Testis (tissue), 3 donors: ENCODE data around the gene RHOB. TPM values are rescaled to one million over a fixed set of nuclear protein-coding genes. Genes with fewer than 3 reads are reported as not detected.

Source experiments
- DNase-seq: peaks from one replicate; pipeline ENCODE4 v3.0.0-alpha.2; 2019
- H3K27ac ChIP-seq, 2 donors: fragments of 200-600 bp; sonication (generic); one replicate each; pipeline ENCODE4 v1.5.1; 2019
- H3K27me3 ChIP-seq: fragments of 200-600 bp; sonication (generic); one replicate; pipeline ENCODE4 v1.5.1; 2019
- H3K36me3 ChIP-seq: fragments of 200-600 bp; sonication (generic); one replicate; pipeline ENCODE4 v1.5.1; 2017; ENCODE audit warnings: low read depth; ENCODE audit errors: missing control alignments
- H3K4me1 ChIP-seq: fragments of 200-600 bp; sonication (generic); one replicate; pipeline ENCODE4 v1.5.1; 2019
- H3K4me3 ChIP-seq, 2 donors: fragments of 200-600 bp; sonication (generic); one replicate each; pipeline ENCODE4 v1.5.1; 2017 to 2019
- H3K9me3 ChIP-seq: fragments of 200-600 bp; sonication (generic); one replicate; pipeline ENCODE4 v1.5.1; 2017
- POLR2A ChIP-seq: fragments of 450-650 bp; IDR thresholded peaks from one replicate; pipeline ENCODE4 v1.6.1; 2017; ENCODE audit warnings: antibody characterized with exemption, mild to moderate bottlenecking, moderate library complexity
- WGBS, 2 donors: methylation state at CpG; one replicate each; pipeline ENCODE4 v1.1.5; 2018; 5-methylcytosine and 5-hydroxymethylcytosine counted together
- intact Hi-C: fragments of 100-400 bp; cut with DNase I; formaldehyde crosslinking; loops from one replicate; pipeline ENCODE4 v1.15.1; 2023; ENCODE audit warnings: low total_unique reads
- polyA plus RNA-seq: library from polyadenylated mRNA; stranded (reverse); fragments of 350-450 nt; fragmentation: Illumina TruSeq; extraction: RNeasy Lipid Tissue Mini Kit (QIAGEN cat#74804); gene quantifications from one replicate; pipeline ENCODE4 v1.2.3, GENCODE V29; 2014; ENCODE audit warnings: low read depth, low replicate concordance; ENCODE audit not compliant: insufficient read depth
- total RNA-seq, 2 donors: library from RNA; depleted of rRNA; stranded (reverse); fragments of >200 nt; gene quantifications; one replicate each; pipeline ENCODE4 v1.2.3, GENCODE V29; 2016
- TF ChIP-seq, protein P1 (sequence below), 3 experiments: fragments of 450-650 bp in 2 of 3; fragments of 200-600 bp in 1 of 3; sonication (generic) in 1 of 3; IDR thresholded peaks; one replicate each; pipeline ENCODE4 v1.5.1; 2016 to 2019; ENCODE audit warnings: antibody characterized with exemption in 3 of 3, mild to moderate bottlenecking in 2 of 3, moderate library complexity in 1 of 3

The RHOB gene
- total and polyA plus RNA-seq, 3 donors from 2014 or later = 86.3 to 244 (median 186) TPM

GRCh38 chr2:20451761-20452499 lies 5.1 kb downstream of the RHOB start:
- no peaks in the 10 kb centered on the region for H3K9me3 ChIP-seq
- H3K27ac ChIP-seq = peak overlapping the region in 1 of 2 donors; percentile 99
- H3K36me3 ChIP-seq = no peaks in the 10 kb centered on the region
- DNase-seq = no peak
- no peaks in the 10 kb centered on the region for H3K27me3 ChIP-seq
- TF ChIP-seq, protein P1, sequence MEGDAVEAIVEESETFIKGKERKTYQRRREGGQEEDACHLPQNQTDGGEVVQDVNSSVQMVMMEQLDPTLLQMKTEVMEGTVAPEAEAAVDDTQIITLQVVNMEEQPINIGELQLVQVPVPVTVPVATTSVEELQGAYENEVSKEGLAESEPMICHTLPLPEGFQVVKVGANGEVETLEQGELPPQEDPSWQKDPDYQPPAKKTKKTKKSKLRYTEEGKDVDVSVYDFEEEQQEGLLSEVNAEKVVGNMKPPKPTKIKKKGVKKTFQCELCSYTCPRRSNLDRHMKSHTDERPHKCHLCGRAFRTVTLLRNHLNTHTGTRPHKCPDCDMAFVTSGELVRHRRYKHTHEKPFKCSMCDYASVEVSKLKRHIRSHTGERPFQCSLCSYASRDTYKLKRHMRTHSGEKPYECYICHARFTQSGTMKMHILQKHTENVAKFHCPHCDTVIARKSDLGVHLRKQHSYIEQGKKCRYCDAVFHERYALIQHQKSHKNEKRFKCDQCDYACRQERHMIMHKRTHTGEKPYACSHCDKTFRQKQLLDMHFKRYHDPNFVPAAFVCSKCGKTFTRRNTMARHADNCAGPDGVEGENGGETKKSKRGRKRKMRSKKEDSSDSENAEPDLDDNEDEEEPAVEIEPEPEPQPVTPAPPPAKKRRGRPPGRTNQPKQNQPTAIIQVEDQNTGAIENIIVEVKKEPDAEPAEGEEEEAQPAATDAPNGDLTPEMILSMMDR (IDR thresholded peaks at IDR 0.05) = no peak
- peaks cover 8% of the 10 kb centered on the region for H3K4me1 ChIP-seq
- H3K4me3 ChIP-seq = no peak overlapping the region
- 87 to 89% methylated on average over 7 of the region's 7 CpGs for WGBS, 2 donors
- intact Hi-C loops = no loop called here

DNA sequence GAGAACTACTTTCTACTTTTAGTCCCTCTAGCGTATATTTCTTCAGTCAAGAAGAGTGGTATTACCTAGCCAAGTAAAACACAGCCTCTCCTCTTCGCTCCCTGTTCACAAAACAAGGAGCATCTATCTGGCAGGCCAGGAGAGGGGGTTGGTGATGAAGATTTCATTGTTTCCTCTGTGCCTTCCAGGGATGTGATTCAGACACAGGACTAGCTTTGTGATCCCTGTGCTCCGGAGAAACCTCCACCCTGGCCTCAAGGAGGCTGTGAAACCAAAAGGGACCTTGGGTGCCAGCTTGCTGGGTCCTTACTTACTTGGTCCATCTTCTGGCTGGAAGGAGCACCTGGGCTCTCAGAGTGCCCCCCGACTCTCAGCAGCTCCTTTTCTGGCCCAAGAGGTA lies 5.7 kb downstream of the RHOB start:
- 54 to 83% methylated on average over 3 to 4 of the region's 4 CpGs for WGBS, 2 donors
- H3K36me3 ChIP-seq = no peaks in the 10 kb centered on the region
- TF ChIP-seq, protein P1 (IDR thresholded peaks at IDR 0.05) = peak in 1 of 3 experiments; percentile 35
- TF ChIP-seq POLR2A = no peak
- DNase-seq = peak; percentile 43
- intact Hi-C loops = no loop called here
- no peak overlapping the region for H3K27ac ChIP-seq
- no peak overlapping the region for H3K4me3 ChIP-seq
- no peaks in the 10 kb centered on the region for H3K9me3 ChIP-seq
- H3K4me1 ChIP-seq = peaks cover 8% of the 10 kb centered on the region
- no peaks in the 10 kb centered on the region for H3K27me3 ChIP-seq

GRCh38 chr2:20453087-20453486 lies 6.2 kb downstream of the RHOB start:
- Histone ChIP-seq H3K27ac (no peak overlapping the region), H3K36me3 (no peaks in the 10 kb centered on the region), H3K4me1 (peaks cover 8% of the 10 kb centered on the region), H3K9me3 (no peaks in the 10 kb centered on the region), H3K4me3 (no peak overlapping the region), H3K27me3 (no peaks in the 10 kb centered on the region)
- intact Hi-C loops = no loop called here
- no peak for DNase-seq
- 88 to 98% methylated on average over 3 of the region's 3 CpGs for WGBS, 2 donors
- TF ChIP-seq, protein P1 (IDR thresholded peaks at IDR 0.05) = no peak
- TF ChIP-seq POLR2A = no peak

DNA sequence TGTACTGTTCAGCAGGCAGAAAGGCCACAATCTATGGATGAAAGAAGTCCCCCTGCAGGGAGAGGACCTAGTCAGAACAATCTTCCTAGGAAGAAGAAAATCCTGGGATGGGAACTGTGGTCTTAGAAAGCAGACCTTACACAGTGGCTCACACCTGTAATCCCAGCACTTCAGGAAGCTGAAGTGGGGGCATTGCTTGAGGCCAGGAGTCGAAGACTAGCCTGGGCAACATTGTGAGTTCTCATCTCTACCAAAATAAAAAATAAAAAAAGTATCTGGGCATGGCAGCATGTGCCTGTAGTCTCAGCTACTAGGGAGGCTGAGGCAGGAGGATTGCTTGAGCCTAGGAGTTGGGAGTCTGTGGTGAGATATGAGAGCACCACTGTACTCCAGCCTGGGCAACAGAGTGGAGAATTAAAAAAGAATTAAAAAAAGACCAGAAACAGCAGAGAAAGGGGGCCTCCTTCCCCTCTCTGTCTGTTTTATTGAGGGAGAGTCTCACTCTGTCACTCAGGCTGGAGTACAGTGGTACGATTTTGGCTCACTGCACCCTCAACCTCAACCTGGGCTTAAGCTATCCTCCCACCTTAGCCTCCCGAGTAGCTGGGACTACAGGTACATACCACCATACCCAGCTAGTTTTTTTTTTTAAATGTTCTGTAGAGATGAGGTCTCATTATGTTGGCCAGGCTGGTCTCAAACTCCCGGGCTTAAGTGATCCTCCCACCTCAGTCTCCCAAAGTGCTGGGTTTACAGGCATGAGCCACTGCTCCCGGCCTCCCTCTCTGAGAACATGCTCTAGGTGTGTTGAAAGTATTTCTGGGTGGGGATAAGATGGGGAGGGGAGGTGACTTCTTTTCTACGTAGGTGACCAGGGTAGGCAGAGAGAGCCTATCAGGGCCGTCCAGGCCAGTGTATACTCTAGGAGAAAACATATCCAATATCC lies 7.4 kb downstream of the RHOB start:
- peaks cover 8% of the 10 kb centered on the region for H3K4me1 ChIP-seq
- no peaks in the 10 kb centered on the region for H3K27me3 ChIP-seq
- no peak for DNase-seq
- intact Hi-C loops = no loop called here
- H3K4me3 ChIP-seq = no peak overlapping the region
- no peaks in the 10 kb centered on the region for H3K9me3 ChIP-seq
- no peaks in the 10 kb centered on the region for H3K36me3 ChIP-seq
- no peak overlapping the region for H3K27ac ChIP-seq
- TF ChIP-seq POLR2A = no peak
- TF ChIP-seq, protein P1 (IDR thresholded peaks at IDR 0.05) = no peak
- 86 to 90% methylated on average over 7 of the region's 7 CpGs for WGBS, 2 donors
